HFFc6 (cell line): ENCODE results near the gene GPR34. TPM values are rescaled to one million over a fixed set of nuclear protein-coding genes. Genes with fewer than 3 reads are reported as not detected.
"Not testable (repeated sequence)": the region's sequence is repeated elsewhere in the genome, so short reads cannot be mapped to it uniquely, and the experiment has no call there.

Experiments
- DNase-seq: peaks from one replicate; pipeline ENCODE4 v3.0.0-alpha.2; 2018
- H3K27ac Mint-ChIP-seq: 2 replicates; pipeline ENCODE4 v1.8.0; 2020; ENCODE audit warnings: mild to moderate bottlenecking, mixed read lengths
- H3K27me3 Mint-ChIP-seq: 2 replicates; pipeline ENCODE4 v1.8.0; 2021; ENCODE audit warnings: mild to moderate bottlenecking, moderate library complexity, mixed read lengths; ENCODE audit not compliant: insufficient read depth
- H3K36me3 Mint-ChIP-seq: 2 replicates; pipeline ENCODE4 v1.8.0; 2021; ENCODE audit warnings: low read depth, mixed read lengths
- H3K4me1 Mint-ChIP-seq: 2 replicates; pipeline ENCODE4 v1.8.0; 2020; ENCODE audit warnings: low read depth, mixed read lengths
- H3K4me3 Mint-ChIP-seq: 2 replicates; pipeline ENCODE4 v1.8.0; 2020; ENCODE audit warnings: mild to moderate bottlenecking, moderate library complexity, mixed read lengths
- H3K9me3 Mint-ChIP-seq: 2 replicates; pipeline ENCODE4 v1.8.0; 2020; ENCODE audit warnings: mild to moderate bottlenecking, mixed read lengths
- CTCF ChIP-seq: fragments of 200-600 bp; sonication (generic); IDR thresholded peaks from 2 replicates; pipeline ENCODE4 v1.5.0; 2021; ENCODE audit warnings: antibody characterized with exemption, mild to moderate bottlenecking
- total RNA-seq, 6 experiments: library from RNA; stranded (reverse); fragmentation: NEBNext Ultra II Directional; extraction: Animal tissue kit (Norgen Biotek cat#: 25700); gene quantifications; 2 replicates in 1 of 6; 3 replicates in 5 of 6; pipeline ENCODE4 v1.2.3, GENCODE V29; 2021

Gene GPR34
- total RNA-seq, 6 experiments from 2014 or later = not detected

DNA sequence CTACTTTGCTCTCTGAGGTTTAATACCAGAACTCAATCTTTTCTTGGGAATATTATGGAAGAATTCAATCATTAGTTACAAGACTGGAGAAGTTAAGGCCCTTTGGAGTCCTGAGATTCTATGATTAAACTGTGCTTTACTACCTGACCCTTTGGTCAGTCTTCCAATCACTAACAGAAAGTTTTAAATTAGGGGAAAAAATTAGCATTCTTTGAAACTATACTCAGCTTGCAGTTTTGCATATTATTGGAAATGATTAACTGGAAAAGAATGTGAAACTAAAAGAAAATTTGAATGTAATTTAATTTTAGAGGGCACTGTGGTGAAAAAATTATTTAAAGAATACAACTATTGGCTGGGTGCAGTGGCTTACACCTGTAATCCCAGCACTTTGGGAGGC lies 18.7 kb upstream of the GPR34 start:
- Mint-ChIP-seq H3K36me3 (no peaks in the 10 kb centered on the region), H3K9me3 (no peaks in the 10 kb centered on the region), H3K4me3 (no peak overlapping the region; the same call in 1 of the 2 replicates), H3K4me1 (peaks cover 29% of the 10 kb centered on the region), H3K27ac (peak overlapping the region; percentile 69), H3K27me3 (no peaks in the 10 kb centered on the region)
- peak; percentile 2 for DNase-seq
- TF ChIP-seq CTCF = no peak

GRCh38 chrX:41671082-41671481 lies 17.7 kb upstream of the GPR34 start:
- H3K27me3 Mint-ChIP-seq = no peaks in the 10 kb centered on the region
- H3K27ac Mint-ChIP-seq = no peak overlapping the region
- H3K9me3 Mint-ChIP-seq = no peaks in the 10 kb centered on the region
- H3K36me3 Mint-ChIP-seq = no peaks in the 10 kb centered on the region
- H3K4me3 Mint-ChIP-seq = no peak overlapping the region
- no peak for DNase-seq
- no peak for TF ChIP-seq CTCF
- H3K4me1 Mint-ChIP-seq = peaks cover 22% of the 10 kb centered on the region

DNA sequence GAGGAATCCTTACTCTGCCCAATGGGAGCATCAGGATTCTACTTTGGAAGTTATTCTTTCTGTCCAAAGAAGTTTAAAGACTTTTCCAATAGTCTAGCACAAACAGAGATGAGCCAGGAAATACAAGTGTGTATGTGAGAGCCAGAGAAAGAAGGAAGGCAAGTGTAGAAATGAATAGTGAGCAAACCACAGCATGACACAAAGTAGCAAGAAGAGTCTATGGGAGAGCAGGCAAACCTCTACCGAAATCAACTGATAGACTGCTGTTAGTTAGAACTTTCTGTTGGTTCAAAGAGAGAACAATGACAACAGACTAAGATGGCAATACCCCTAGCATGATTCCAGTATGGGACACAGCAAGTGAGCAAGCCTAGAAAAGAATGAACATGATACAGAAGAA lies 16.1 kb upstream of the GPR34 start:
- Mint-ChIP-seq H3K4me3 (no peak overlapping the region), H3K36me3 (no peaks in the 10 kb centered on the region), H3K4me1 (peaks cover 21% of the 10 kb centered on the region), H3K27ac (no peak overlapping the region), H3K27me3 (no peaks in the 10 kb centered on the region), H3K9me3 (no peaks in the 10 kb centered on the region)
- DNase-seq = no peak
- no peak for TF ChIP-seq CTCF

- DNase-seq, H3K27me3 Mint-ChIP-seq, H3K36me3 Mint-ChIP-seq, H3K9me3 Mint-ChIP-seq, H3K27ac Mint-ChIP-seq, H3K4me3 Mint-ChIP-seq: not testable (repeated sequence)
- H3K4me1 Mint-ChIP-seq = peaks cover 14% of the 10 kb centered on the region
Measured at GRCh38 chrX:41676361-41676760, 12.4 kb upstream of the GPR34 start.

- H3K4me3 Mint-ChIP-seq = no peak overlapping the region
- DNase-seq = no peak
- H3K36me3 Mint-ChIP-seq = no peaks in the 10 kb centered on the region
- H3K27ac Mint-ChIP-seq = no peak overlapping the region
- H3K4me1 Mint-ChIP-seq = peaks cover 14% of the 10 kb centered on the region
- no peaks in the 10 kb centered on the region for H3K9me3 Mint-ChIP-seq
- H3K27me3 Mint-ChIP-seq = no peaks in the 10 kb centered on the region
- no peak for TF ChIP-seq CTCF
Measured at GRCh38 chrX:41677183-41678060, 11.4 kb upstream of the GPR34 start.

DNA sequence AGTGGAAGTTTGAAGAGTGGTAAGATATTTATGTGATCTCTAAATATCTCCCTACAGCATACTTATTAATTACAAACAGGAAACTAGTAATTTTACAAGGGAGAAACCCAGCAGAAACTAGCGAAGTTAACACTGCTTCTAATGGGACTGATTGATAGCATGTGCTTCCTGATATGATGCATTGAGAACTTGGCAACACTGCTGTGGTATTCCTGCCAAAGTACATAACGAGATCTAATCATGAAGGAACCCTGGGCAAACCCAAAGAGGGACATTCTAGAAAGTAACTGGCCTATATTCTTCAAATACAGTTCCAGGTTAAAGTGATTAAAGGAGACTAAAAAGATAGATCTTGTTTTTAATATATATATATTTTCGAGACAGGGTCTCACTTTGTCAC lies 4.6 kb upstream of the GPR34 start:
- H3K9me3 Mint-ChIP-seq = no peaks in the 10 kb centered on the region
- H3K27ac Mint-ChIP-seq = no peak overlapping the region
- TF ChIP-seq CTCF = no peak
- H3K27me3 Mint-ChIP-seq = no peaks in the 10 kb centered on the region
- no peaks in the 10 kb centered on the region for H3K36me3 Mint-ChIP-seq
- no peaks in the 10 kb centered on the region for H3K4me1 Mint-ChIP-seq
- DNase-seq = no peak
- H3K4me3 Mint-ChIP-seq = no peak overlapping the region
